Upper lobe of right lung (tissue), 1 donor: ENCODE results near the gene H1-8. TPM values are rescaled to one million over a fixed set of nuclear protein-coding genes. Genes with fewer than 3 reads are reported as not detected.
A peak's percentile ranks its signal among the peaks of the same experiment; 100 is the strongest.

Experiments
- ATAC-seq: fragments of 200-7000 bp; cut with Tn5 transposase; one replicate; pipeline ENCODE4 v1.9.1; 2020; ENCODE audit warnings: mild to moderate bottlenecking, moderate library complexity
- DNase-seq: peaks from one replicate; pipeline ENCODE4 v3.0.0-alpha.2; 2020
- H3K27ac ChIP-seq: fragments of 200-600 bp; one replicate; pipeline ENCODE4 v1.8.0; 2022
- H3K27me3 ChIP-seq: fragments of 200-600 bp; one replicate; pipeline ENCODE4 v1.8.0; 2022; ENCODE audit warnings: mild to moderate bottlenecking
- H3K36me3 ChIP-seq: fragments of 200-600 bp; one replicate; pipeline ENCODE4 v1.8.0; 2022
- H3K4me1 ChIP-seq: fragments of 200-600 bp; one replicate; pipeline ENCODE4 v1.8.0; 2022
- H3K4me3 ChIP-seq: fragments of 200-600 bp; one replicate; pipeline ENCODE4 v1.8.0; 2022; ENCODE audit warnings: mild to moderate bottlenecking
- H3K9me3 ChIP-seq: fragments of 200-600 bp; one replicate; pipeline ENCODE4 v1.8.0; 2022
- intact Hi-C: fragments of 100-400 bp; cut with DNase I; formaldehyde crosslinking; loops from one replicate; pipeline ENCODE4 v1.11.0; 2022
- total RNA-seq: library from RNA; stranded (reverse); fragmentation: NEBNext Ultra II Directional; extraction: Animal tissue kit (Norgen Biotek cat#: 25700); gene quantifications from one replicate; pipeline ENCODE4 v1.2.1, GENCODE V29; 2021
- TF ChIP-seq, protein P1 (sequence below): fragments of 200-600 bp; IDR thresholded peaks from one replicate; pipeline ENCODE4 v1.8.0; 2022; ENCODE audit warnings: antibody characterized with exemption
- donor health status: DM: no; HTN: yes; CAD: no; lungs with severe emphysema.

The H1-8 gene
- total RNA-seq, 1 donor from 2014 or later = not detected

GRCh38 chr3:129592381-129593131 is 49.6 kb downstream of the H1-8 start:
- intact Hi-C loops = loop anchor here (10.0 kb wide), 1 partner anchor 98 kb away; no protein-coding TSS in a partner anchor

GRCh38 chr3:129593230-129593594 is 50.2 kb downstream of the H1-8 start:
- ATAC-seq = no peak
- H3K4me1 ChIP-seq = peaks cover 95% of the 10 kb centered on the region
- H3K9me3 ChIP-seq = no peaks in the 10 kb centered on the region
- DNase-seq = no peak
- TF ChIP-seq, protein P1, sequence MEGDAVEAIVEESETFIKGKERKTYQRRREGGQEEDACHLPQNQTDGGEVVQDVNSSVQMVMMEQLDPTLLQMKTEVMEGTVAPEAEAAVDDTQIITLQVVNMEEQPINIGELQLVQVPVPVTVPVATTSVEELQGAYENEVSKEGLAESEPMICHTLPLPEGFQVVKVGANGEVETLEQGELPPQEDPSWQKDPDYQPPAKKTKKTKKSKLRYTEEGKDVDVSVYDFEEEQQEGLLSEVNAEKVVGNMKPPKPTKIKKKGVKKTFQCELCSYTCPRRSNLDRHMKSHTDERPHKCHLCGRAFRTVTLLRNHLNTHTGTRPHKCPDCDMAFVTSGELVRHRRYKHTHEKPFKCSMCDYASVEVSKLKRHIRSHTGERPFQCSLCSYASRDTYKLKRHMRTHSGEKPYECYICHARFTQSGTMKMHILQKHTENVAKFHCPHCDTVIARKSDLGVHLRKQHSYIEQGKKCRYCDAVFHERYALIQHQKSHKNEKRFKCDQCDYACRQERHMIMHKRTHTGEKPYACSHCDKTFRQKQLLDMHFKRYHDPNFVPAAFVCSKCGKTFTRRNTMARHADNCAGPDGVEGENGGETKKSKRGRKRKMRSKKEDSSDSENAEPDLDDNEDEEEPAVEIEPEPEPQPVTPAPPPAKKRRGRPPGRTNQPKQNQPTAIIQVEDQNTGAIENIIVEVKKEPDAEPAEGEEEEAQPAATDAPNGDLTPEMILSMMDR = no peak
- H3K27ac ChIP-seq = peak overlapping the region; percentile 84
- peaks cover 10% of the 10 kb centered on the region for H3K36me3 ChIP-seq
- no peak overlapping the region for H3K4me3 ChIP-seq
- H3K27me3 ChIP-seq = no peaks in the 10 kb centered on the region
- intact Hi-C loops = loop anchor here (10.0 kb wide), 1 partner anchor 98 kb away; no protein-coding TSS in a partner anchor

More at GRCh38 chr3:129592381-129593131, 49.6 kb downstream of the H1-8 start:
- H3K4me3 ChIP-seq = peak overlapping the region; percentile 26
- H3K36me3 ChIP-seq = peaks cover 16% of the 10 kb centered on the region
- H3K27ac ChIP-seq = peak overlapping the region; percentile 84
- H3K9me3 ChIP-seq = no peaks in the 10 kb centered on the region
- DNase-seq (peak; percentile 84), ATAC-seq (peak; percentile 43)
- TF ChIP-seq, protein P1 = no peak
- no peaks in the 10 kb centered on the region for H3K27me3 ChIP-seq
- H3K4me1 ChIP-seq = peaks cover 95% of the 10 kb centered on the region

- ATAC-seq (peak; percentile 51), DNase-seq (peak; percentile 87)
- Histone ChIP-seq H3K27ac (peak overlapping the region; percentile 84), H3K4me3 (no peak overlapping the region), H3K27me3 (no peaks in the 10 kb centered on the region), H3K9me3 (no peaks in the 10 kb centered on the region), H3K4me1 (peaks cover 96% of the 10 kb centered on the region), H3K36me3 (peaks cover 5% of the 10 kb centered on the region)
- intact Hi-C loops = loop anchor here (10.0 kb wide), 1 partner anchor 99 kb away; no protein-coding TSS in a partner anchor
- TF ChIP-seq, protein P1 = no peak
Measured at GRCh38 chr3:129593595-129594339, 50.8 kb downstream of the H1-8 start.

DNA sequence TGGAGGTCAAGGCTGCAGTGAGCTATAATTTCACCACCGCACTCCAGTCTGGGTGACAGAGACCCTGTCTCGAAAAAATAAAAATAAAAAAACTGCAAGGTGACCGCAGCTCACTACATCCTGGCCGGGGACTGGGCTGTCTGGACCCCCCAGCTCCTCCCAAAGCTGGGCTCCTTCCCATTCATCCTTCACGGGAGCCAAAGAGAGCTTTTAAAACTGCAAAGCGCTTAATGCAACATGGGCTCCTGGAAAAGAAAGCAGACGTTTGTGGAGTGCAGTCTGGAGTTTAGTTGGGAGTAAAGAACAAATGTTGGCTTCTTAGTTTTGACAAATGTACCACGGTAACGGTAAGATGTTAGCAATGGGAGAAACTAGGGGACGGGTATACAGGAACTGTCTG is 51.4 kb downstream of the H1-8 start:
- peaks cover 98% of the 10 kb centered on the region for H3K4me1 ChIP-seq
- H3K36me3 ChIP-seq = no peaks in the 10 kb centered on the region
- peak overlapping the region; percentile 84 for H3K27ac ChIP-seq
- no peak overlapping the region for H3K4me3 ChIP-seq
- no peaks in the 10 kb centered on the region for H3K27me3 ChIP-seq
- intact Hi-C loops = loop anchor here (10.0 kb wide), 1 partner anchor 100 kb away; no protein-coding TSS in a partner anchor
- ATAC-seq = no peak
- TF ChIP-seq, protein P1 = no peak
- DNase-seq = no peak
- H3K9me3 ChIP-seq = no peaks in the 10 kb centered on the region

- Histone ChIP-seq H3K9me3 (no peaks in the 10 kb centered on the region), H3K36me3 (no peaks in the 10 kb centered on the region), H3K27me3 (no peaks in the 10 kb centered on the region), H3K4me3 (peak overlapping the region; percentile 10), H3K4me1 (peaks cover 98% of the 10 kb centered on the region), H3K27ac (peak overlapping the region; percentile 84)
- TF ChIP-seq, protein P1 = no peak
- ATAC-seq (no peak), DNase-seq (no peak)
- intact Hi-C loops = loop anchor here (10.0 kb wide), 1 partner anchor 100 kb away; no protein-coding TSS in a partner anchor
Measured at GRCh38 chr3:129594907-129595390, 52.0 kb downstream of the H1-8 start.
